K562 (cell line): ENCODE results near the gene GFRA1. TPM values are rescaled to one million over a fixed set of nuclear protein-coding genes. Genes with fewer than 3 reads are reported as not detected.

ENCODE experiments used
- ATAC-seq: fragments of 200-7000 bp; cut with Tn5 transposase; 3 replicates; pipeline ENCODE4 v1.9.1; 2020; ENCODE audit warnings: moderate library complexity
- BruUV-seq: library from RNA; stranded (reverse); fragments of 400-500 nt; replicated peaks from 2 replicates; lab custom pipeline; 2021; lab: Mats Ljungman, UMichigan
- CTCF ChIA-PET: fragments of 300-600 bp; formaldehyde crosslinking; extraction: SDS; loops from one replicate; lab custom pipeline; 2021; ENCODE audit warnings: low intra/inter-chr PET ratio; lab: Yijun Ruan, JAX
- POLR2A ChIA-PET: fragments of 300-600, 350-650 bp; sonication (Branson Sonifier 250); formaldehyde crosslinking; extraction: SDS; loops from one replicate; lab custom pipeline; 2021; ENCODE audit warnings: antibody characterized with exemption, inconsistent platforms; lab: Yijun Ruan, JAX
- DNase-seq, 4 experiments: peaks; one replicate each; pipeline versions ENCODE4 v3.0.0 to v3.0.0-alpha.2; 2011 to 2018; ENCODE audit warnings: low spot score in 3 of 4, mixed read lengths in 3 of 4; ENCODE audit errors: extremely low read depth in 1 of 4
- FAIRE-seq: peaks from 2 replicates; lab custom pipeline; 2011; peaks lifted over from hg19 to GRCh38; lab: Jason Lieb, UNC
- H2AFZ ChIP-seq: 2 replicates; pipeline ENCODE4 v1.6.0; 2011; ENCODE audit warnings: low read depth, low read length, control low read depth, inconsistent platforms
- H3K27ac ChIP-seq: fragments of 200-600 bp; 3 replicates; pipeline ENCODE4 v1.8.0; 2011; ENCODE audit warnings: low read depth, mild to moderate bottlenecking, control low read depth, inconsistent platforms, low read length, moderate library complexity, mixed read lengths; ENCODE audit errors: extremely low read depth
- H3K27me3 ChIP-seq, 2 experiments: fragments of 300-600 bp in 1 of 2; 2 replicates in 1 of 2; 3 replicates in 1 of 2; pipeline versions ENCODE4 v1.6.0 to v1.8.0; 2011; ENCODE audit warnings: inconsistent platforms in 2 of 2, low read length in 2 of 2, mild to moderate bottlenecking in 1 of 2, mixed read lengths in 1 of 2, moderate library complexity in 1 of 2; ENCODE audit not compliant: control insufficient read depth in 2 of 2, insufficient read depth in 2 of 2
- H3K36me3 ChIP-seq: fragments of 300-600 bp; 3 replicates; pipeline ENCODE4 v1.8.0; 2011; ENCODE audit warnings: mild to moderate bottlenecking, low read length, inconsistent platforms; ENCODE audit not compliant: control insufficient read depth, insufficient read depth
- H3K4me1 ChIP-seq, 2 experiments: fragments of 200-600 bp in 1 of 2; replicated peaks in 1 of 2; 2 replicates in 1 of 2; 3 replicates in 1 of 2; pipeline versions ENCODE4 v1.5.1 to v1.8.0; 2011; ENCODE audit warnings: inconsistent platforms in 2 of 2, low read length in 2 of 2, mild to moderate bottlenecking in 1 of 2, mixed read lengths in 1 of 2, moderate library complexity in 1 of 2; ENCODE audit not compliant: control insufficient read depth in 2 of 2, insufficient read depth in 2 of 2
- H3K4me2 ChIP-seq: 2 replicates; pipeline ENCODE4 v1.6.1; 2011; ENCODE audit warnings: low read length, control low read depth, inconsistent platforms, mixed read lengths; ENCODE audit not compliant: insufficient read depth
- H3K4me3 ChIP-seq: fragments of 200-600 bp; sonication (generic), shearing (Covaris generic); 2 replicates; pipeline ENCODE4 v1.5.1; 2016; ENCODE audit warnings: control low read depth, inconsistent platforms
- H3K79me2 ChIP-seq: fragments of 200-600 bp; 3 replicates; pipeline ENCODE4 v1.8.0; 2011; ENCODE audit warnings: low read length, inconsistent platforms; ENCODE audit not compliant: control insufficient read depth, insufficient read depth
- H3K9ac ChIP-seq, 2 experiments: 2 replicates each; pipeline versions ENCODE4 v1.6.0 to v1.6.1; 2011; ENCODE audit warnings: low read depth in 2 of 2, low read length in 2 of 2, control low read depth in 1 of 2, inconsistent platforms in 1 of 2, mild to moderate bottlenecking in 1 of 2, mixed read lengths in 1 of 2; ENCODE audit not compliant: insufficient read depth in 1 of 2
- H3K9me1 ChIP-seq: one replicate; pipeline ENCODE4 v1.6.0; 2011; ENCODE audit warnings: inconsistent platforms, mild to moderate bottlenecking, low read length, moderate library complexity; ENCODE audit not compliant: control insufficient read depth, insufficient read depth
- H3K9me3 ChIP-seq: replicated peaks from 2 replicates; pipeline ENCODE4 v1.5.1; 2011; ENCODE audit warnings: low read depth, low read length, inconsistent platforms; ENCODE audit not compliant: control insufficient read depth, insufficient read depth
- H4K20me1 ChIP-seq: replicated peaks from 2 replicates; pipeline ENCODE4 v1.6.1; 2011; ENCODE audit warnings: low read length, inconsistent platforms, mixed read lengths; ENCODE audit not compliant: control insufficient read depth, insufficient read depth
- BRF1 ChIP-seq: IDR thresholded peaks from 3 replicates; pipeline ENCODE4 v1.6.1; 2011; ENCODE audit warnings: borderline replicate concordance, mild to moderate bottlenecking; ENCODE audit not compliant: insufficient read length; ENCODE audit errors: extremely low read depth
- CAMTA2 ChIP-seq: fragments of 250-450 bp; sonication (Bioruptor Pico); conservative IDR thresholded peaks from 2 replicates; pipeline ENCODE4 v1.5.1; 2022
- CXXC5 ChIP-seq: fragments of 250-450 bp; sonication (Bioruptor Pico); IDR thresholded peaks from 2 replicates; pipeline ENCODE4 v1.8.0; 2022; ENCODE audit warnings: inconsistent platforms, mild to moderate bottlenecking, moderate library complexity
- EGR1 ChIP-seq: fragments of 450-650 bp; conservative IDR thresholded peaks from 2 replicates; pipeline ENCODE4 v1.6.1; 2017; ENCODE audit warnings: mild to moderate bottlenecking
- MITF ChIP-seq: IDR thresholded peaks from 2 replicates; pipeline ENCODE4 v1.6.1; 2014; ENCODE audit warnings: antibody characterized with exemption
- WGBS: fragments of 100-300 bp; shearing (Covaris generic); methylation state at CpG from one replicate; pipeline ENCODE4 v1.1.6; 2016; ENCODE audit warnings: low coverage, mixed read lengths; ENCODE audit not compliant: insufficient coverage; ENCODE audit errors: missing lambda C conversion rate; 5-methylcytosine and 5-hydroxymethylcytosine counted together
- in situ Hi-C: fragments of 300-500 bp; cut with MboI; formaldehyde crosslinking; loops from 4 replicates; pipeline ENCODE4 v1.15.0; 2018; ENCODE audit warnings: inconsistent platforms, mixed read lengths
- intact Hi-C: fragments of 100-400 bp; cut with micrococcal nuclease; formaldehyde crosslinking; loops from 2 replicates; pipeline ENCODE4 v1.14.2; 2022
- polyA plus RNA-seq, 8 experiments: library from polyadenylated mRNA; depleted of rRNA in 4 of 8; stranded (reverse) in 5 of 8; unstranded in 3 of 8; fragments of >200 nt; fragmentation: Nextera tagmentation in 2 of 8; fragmentation: Illumina TruSeq in 1 of 8; extraction: Ambion mirVana in 2 of 8; extraction: Trizol in 1 of 8; gene quantifications; 2 replicates each; pipeline versions ENCODE4 v1.2.1 to v1.2.3, GENCODE V29; 2011 to 2014; ENCODE audit warnings: inconsistent platforms in 1 of 8, missing spikeins in 1 of 8
- total RNA-seq, 7 experiments: library from RNA; depleted of rRNA in 6 of 7; stranded (reverse); fragments of >200 nt in 6 of 7; fragmentation: Illumina TruSeq in 2 of 7; extraction: Trizol in 2 of 7; gene quantifications; 2 replicates each; pipeline versions ENCODE4 v1.2.1 to v1.2.3, GENCODE V29; 2011 to 2021; ENCODE audit warnings: low replicate concordance in 1 of 7
- TF ChIP-seq, protein P1 (sequence below): fragments of 250-450 bp; sonication (Bioruptor Pico); IDR thresholded peaks from 2 replicates; pipeline ENCODE4 v1.5.0; 2021; ENCODE audit warnings: mild to moderate bottlenecking, borderline replicate concordance
- TF ChIP-seq, protein P2 (sequence below): sonication (generic); formaldehyde crosslinking; IDR thresholded peaks from 2 replicates; pipeline ENCODE4 v1.4.0; 2020; ENCODE audit warnings: mild to moderate bottlenecking, missing genetic modification reagents

GFRA1 gene
- total and polyA plus RNA-seq, 9 of the 15 experiments (the other 6 are each of a cell fraction or from before 2014, with no cell fraction given), result 0.04 TPM; not detected in 8

DNA sequence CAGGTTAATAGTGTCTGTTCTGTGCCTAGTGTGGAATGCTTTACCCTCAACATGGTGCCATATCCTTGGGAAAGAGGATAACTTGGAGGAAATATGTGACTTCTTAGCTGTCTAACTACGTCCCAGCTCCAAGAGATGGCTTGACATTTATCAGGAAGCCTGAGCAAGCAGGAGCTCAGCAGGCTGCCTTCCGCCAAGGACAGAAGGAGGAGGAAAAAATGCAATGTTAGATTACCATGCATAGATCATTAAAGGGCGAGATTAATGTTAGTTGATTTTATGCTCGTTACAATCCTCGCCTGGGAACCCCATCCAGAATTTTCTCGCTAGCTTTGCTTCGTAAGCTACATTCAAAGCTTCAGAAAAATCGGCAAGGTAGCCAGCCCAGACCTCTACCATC, 97.8 kb downstream of the GFRA1 start:
- Histone ChIP-seq H3K4me1 (no peaks in the 10 kb centered on the region), H3K27me3 (no peaks in the 10 kb centered on the region), H4K20me1 (no peaks in the 10 kb centered on the region), H3K4me3 (no peak overlapping the region), H3K9me1 (no peaks in the 10 kb centered on the region), H3K4me2 (no peak overlapping the region), H3K27ac (no peak overlapping the region), H3K36me3 (no peaks in the 10 kb centered on the region), H2AFZ (no peak overlapping the region), H3K9ac (no peak overlapping the region), H3K9me3 (no peaks in the 10 kb centered on the region), H3K79me2 (no peaks in the 10 kb centered on the region)
- no peak for TF ChIP-seq CXXC5
- TF ChIP-seq, protein P1, sequence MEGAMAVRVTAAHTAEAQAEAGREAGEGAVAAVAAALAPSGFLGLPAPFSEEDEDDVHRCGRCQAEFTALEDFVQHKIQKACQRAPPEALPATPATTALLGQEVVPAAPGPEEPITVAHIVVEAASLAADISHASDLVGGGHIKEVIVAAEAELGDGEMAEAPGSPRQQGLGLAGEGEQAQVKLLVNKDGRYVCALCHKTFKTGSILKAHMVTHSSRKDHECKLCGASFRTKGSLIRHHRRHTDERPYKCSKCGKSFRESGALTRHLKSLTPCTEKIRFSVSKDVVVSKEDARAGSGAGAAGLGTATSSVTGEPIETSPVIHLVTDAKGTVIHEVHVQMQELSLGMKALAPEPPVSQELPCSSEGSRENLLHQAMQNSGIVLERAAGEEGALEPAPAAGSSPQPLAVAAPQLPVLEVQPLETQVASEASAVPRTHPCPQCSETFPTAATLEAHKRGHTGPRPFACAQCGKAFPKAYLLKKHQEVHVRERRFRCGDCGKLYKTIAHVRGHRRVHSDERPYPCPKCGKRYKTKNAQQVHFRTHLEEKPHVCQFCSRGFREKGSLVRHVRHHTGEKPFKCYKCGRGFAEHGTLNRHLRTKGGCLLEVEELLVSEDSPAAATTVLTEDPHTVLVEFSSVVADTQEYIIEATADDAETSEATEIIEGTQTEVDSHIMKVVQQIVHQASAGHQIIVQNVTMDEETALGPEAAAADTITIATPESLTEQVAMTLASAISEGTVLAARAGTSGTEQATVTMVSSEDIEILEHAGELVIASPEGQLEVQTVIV (CRISPR knock-in tag), result no peak
- TF ChIP-seq MITF, result no peak
- no peak for TF ChIP-seq CAMTA2 (CRISPR knock-in tag)
- TF ChIP-seq EGR1, result no peak
- TF ChIP-seq BRF1, result no peak
- TF ChIP-seq, protein P2, sequence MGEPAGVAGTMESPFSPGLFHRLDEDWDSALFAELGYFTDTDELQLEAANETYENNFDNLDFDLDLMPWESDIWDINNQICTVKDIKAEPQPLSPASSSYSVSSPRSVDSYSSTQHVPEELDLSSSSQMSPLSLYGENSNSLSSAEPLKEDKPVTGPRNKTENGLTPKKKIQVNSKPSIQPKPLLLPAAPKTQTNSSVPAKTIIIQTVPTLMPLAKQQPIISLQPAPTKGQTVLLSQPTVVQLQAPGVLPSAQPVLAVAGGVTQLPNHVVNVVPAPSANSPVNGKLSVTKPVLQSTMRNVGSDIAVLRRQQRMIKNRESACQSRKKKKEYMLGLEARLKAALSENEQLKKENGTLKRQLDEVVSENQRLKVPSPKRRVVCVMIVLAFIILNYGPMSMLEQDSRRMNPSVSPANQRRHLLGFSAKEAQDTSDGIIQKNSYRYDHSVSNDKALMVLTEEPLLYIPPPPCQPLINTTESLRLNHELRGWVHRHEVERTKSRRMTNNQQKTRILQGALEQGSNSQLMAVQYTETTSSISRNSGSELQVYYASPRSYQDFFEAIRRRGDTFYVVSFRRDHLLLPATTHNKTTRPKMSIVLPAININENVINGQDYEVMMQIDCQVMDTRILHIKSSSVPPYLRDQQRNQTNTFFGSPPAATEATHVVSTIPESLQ (CRISPR knock-in tag), result no peak
- intact Hi-C loops, result no loop called here
- FAIRE-seq, result no peak
- WGBS, result 0% methylated on average over 7 of the region's 8 CpGs
- POLR2A ChIA-PET, result no interaction called here
- ATAC-seq, result no peak
- in situ Hi-C loops, result no loop called here
- BruUV-seq, result no TSS peak
- DNase-seq, result no peak
- CTCF ChIA-PET, result no interaction called here
